OCI-LY3 (cell line): ENCODE measurements around the gene PIP5K1C.

Experiments
- CTCF ChIP-seq: fragments of 200-600, 300-600 bp; sonication (generic); IDR thresholded peaks from 2 replicates; pipeline ENCODE4 v1.5.1; 2014; ENCODE audit warnings: antibody characterized with exemption, low read length, low read depth
- EZH2phosphoT487 ChIP-seq: fragments of 200-600 bp; shearing (Covaris generic); IDR thresholded peaks from 2 replicates; pipeline ENCODE4 v1.6.1; 2018; ENCODE audit warnings: antibody characterized with exemption, mixed run types, low read depth

DNA sequence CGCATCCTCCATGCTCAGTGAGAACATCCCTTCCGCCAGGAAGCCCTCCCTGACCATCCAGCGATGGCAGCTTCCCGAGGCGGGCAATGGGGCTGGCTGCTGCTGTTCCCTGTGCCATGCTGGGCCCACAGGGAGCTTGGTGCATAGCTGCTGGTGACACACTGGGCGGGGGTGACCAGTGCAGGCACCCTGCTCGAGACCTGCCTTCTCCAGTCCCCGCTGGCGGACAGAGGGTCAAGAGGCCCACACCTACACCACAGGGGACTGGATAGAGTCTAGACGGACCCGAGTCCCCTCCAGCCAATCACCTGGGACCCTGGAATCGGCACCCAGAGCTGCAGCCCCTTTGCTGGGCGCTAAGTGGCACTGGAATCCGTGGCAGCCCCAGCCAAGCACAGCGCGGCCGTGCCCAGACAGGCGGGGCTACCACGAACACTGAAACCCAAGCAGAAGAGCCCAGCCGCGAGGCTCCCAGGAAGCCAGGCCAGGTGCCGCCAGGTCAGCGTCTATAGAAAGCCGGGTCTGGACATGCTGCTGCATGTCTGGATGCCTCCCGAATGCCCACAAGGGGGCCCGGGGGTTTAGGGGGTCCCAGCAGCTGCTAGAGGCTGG lies 84.6 kb downstream of the PIP5K1C start:
- TF ChIP-seq CTCF (no peak), EZH2phosphoT487 (no peak)
